ENCODE data around the gene SNRPA1.
A peak's percentile ranks its signal among the peaks of the same experiment; 100 is the strongest.

The SNRPA1 gene

GRCh38 chr15:101320501-101321052, 25.5 kb upstream of the SNRPA1 start:
- Histone ChIP-seq H3K4me3 (ENCODE audit: low read depth, low read length) (no peak overlapping the region), H3K27me3 (no peaks in the 10 kb centered on the region), H3K4me1 (no peaks in the 10 kb centered on the region), H3K9me3 (no peaks in the 10 kb centered on the region), H3K36me3 (no peaks in the 10 kb centered on the region)
- TF ChIP-seq CTCF (IDR thresholded peaks at IDR 0.05; ENCODE audit: low read depth, low read length), result peak; percentile 29
- DNase-seq, result no peak

GRCh38 chr15:101318839-101319238, 23.8 kb upstream of the SNRPA1 start:
- Histone ChIP-seq H3K9me3 (no peaks in the 10 kb centered on the region), H3K4me1 (no peaks in the 10 kb centered on the region), H3K27me3 (no peaks in the 10 kb centered on the region), H3K36me3 (no peaks in the 10 kb centered on the region), H3K4me3 (ENCODE audit: low read depth, low read length) (no peak overlapping the region)
- no peak for TF ChIP-seq CTCF (IDR thresholded peaks at IDR 0.05; ENCODE audit: low read depth, low read length)
- DNase-seq, result no peak

GRCh38 chr15:101318147-101318819, 23.2 kb upstream of the SNRPA1 start:
- no peaks in the 10 kb centered on the region for H3K27me3 ChIP-seq
- H3K4me3 ChIP-seq (ENCODE audit: low read depth, low read length), result no peak overlapping the region
- no peak for DNase-seq
- no peaks in the 10 kb centered on the region for H3K36me3 ChIP-seq
- H3K4me1 ChIP-seq, result no peaks in the 10 kb centered on the region
- no peak for TF ChIP-seq CTCF (IDR thresholded peaks at IDR 0.05; ENCODE audit: low read depth, low read length)
- H3K9me3 ChIP-seq, result no peaks in the 10 kb centered on the region

GRCh38 chr15:101317336-101317872, 22.4 kb upstream of the SNRPA1 start:
- DNase-seq, result no peak
- H3K4me3 ChIP-seq (ENCODE audit: low read depth, low read length), result no peak overlapping the region
- no peaks in the 10 kb centered on the region for H3K36me3 ChIP-seq

GRCh38 chr15:101316529-101316928, 21.5 kb upstream of the SNRPA1 start:
- H3K27me3 ChIP-seq, result no peaks in the 10 kb centered on the region
- H3K36me3 ChIP-seq, result no peaks in the 10 kb centered on the region
- no peaks in the 10 kb centered on the region for H3K9me3 ChIP-seq
- H3K4me3 ChIP-seq (ENCODE audit: low read depth, low read length), result no peak overlapping the region
- DNase-seq, result no peak
- no peak for TF ChIP-seq CTCF (IDR thresholded peaks at IDR 0.05; ENCODE audit: low read depth, low read length)
- no peaks in the 10 kb centered on the region for H3K4me1 ChIP-seq

More at GRCh38 chr15:101317336-101317872, 22.4 kb upstream of the SNRPA1 start:
- H3K9me3 ChIP-seq, result no peaks in the 10 kb centered on the region
- H3K4me1 ChIP-seq, result no peaks in the 10 kb centered on the region
- no peak for TF ChIP-seq CTCF (IDR thresholded peaks at IDR 0.05; ENCODE audit: low read depth, low read length)
- H3K27me3 ChIP-seq, result no peaks in the 10 kb centered on the region

- Histone ChIP-seq H3K4me1 (no peaks in the 10 kb centered on the region), H3K4me3 (ENCODE audit: low read depth, low read length) (no peak overlapping the region), H3K36me3 (no peaks in the 10 kb centered on the region), H3K27me3 (no peaks in the 10 kb centered on the region), H3K9me3 (no peaks in the 10 kb centered on the region)
- no peak for TF ChIP-seq CTCF (IDR thresholded peaks at IDR 0.05; ENCODE audit: low read depth, low read length)
- DNase-seq, result no peak
These were observed 20.7 kb upstream of the SNRPA1 start for GRCh38 chr15:101315736-101316135.

Measured in BE2C (cell line).